Ishikawa (cell line): ENCODE results near the gene RBM6.

Experiments used
- NFIC ChIP-seq: IDR thresholded peaks from 2 replicates; pipeline ENCODE4 v1.6.1; 2012
- RAD21 ChIP-seq: IDR thresholded peaks from 2 replicates; pipeline ENCODE4 v1.6.1; 2012; ENCODE audit warnings: low read depth
- TAF1 ChIP-seq: IDR thresholded peaks from 2 replicates; pipeline ENCODE4 v1.6.1; 2012; ENCODE audit warnings: low read depth, mild to moderate bottlenecking
- TCF12 ChIP-seq: IDR thresholded peaks from 2 replicates; pipeline ENCODE4 v1.6.1; 2012; ENCODE audit warnings: low read depth
- TEAD4 ChIP-seq: IDR thresholded peaks from 2 replicates; pipeline ENCODE4 v1.6.1; 2012

DNA sequence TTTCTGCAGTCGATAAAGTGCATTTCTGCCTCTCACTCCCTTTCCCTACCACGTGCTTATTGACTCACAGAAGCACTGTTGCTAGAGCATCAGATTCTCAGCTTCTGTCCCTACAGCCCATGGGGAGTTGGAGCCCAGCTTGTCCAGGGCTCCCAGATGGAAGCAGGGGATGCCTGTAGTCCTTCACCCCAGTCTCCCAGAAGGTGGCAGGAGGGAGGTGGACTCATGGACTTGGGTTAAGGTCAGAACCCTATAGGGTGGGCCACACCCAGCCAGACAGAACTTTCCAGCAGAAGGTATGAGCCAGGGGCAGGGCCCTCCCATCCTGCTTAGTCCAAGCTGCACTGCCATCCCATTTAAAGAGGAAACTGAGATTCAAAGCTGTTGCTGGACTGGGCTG lies 182.1 kb downstream of the RBM6 start:
- TF ChIP-seq TEAD4 (no peak), TCF12 (no peak), NFIC (no peak), RAD21 (0 out of 2 replicates have a peak, but pooled peaks have one; percentile 12), TAF1 (no peak)
